Measurements from ENCODE around the gene DNPH1. TPM values are rescaled to one million over a fixed set of nuclear protein-coding genes. Genes with fewer than 3 reads are reported as not detected.

Gene DNPH1
- total RNA-seq, 3 donors from 2014 or later: 42.7 to 69.0 (median 45.7) TPM

DNA sequence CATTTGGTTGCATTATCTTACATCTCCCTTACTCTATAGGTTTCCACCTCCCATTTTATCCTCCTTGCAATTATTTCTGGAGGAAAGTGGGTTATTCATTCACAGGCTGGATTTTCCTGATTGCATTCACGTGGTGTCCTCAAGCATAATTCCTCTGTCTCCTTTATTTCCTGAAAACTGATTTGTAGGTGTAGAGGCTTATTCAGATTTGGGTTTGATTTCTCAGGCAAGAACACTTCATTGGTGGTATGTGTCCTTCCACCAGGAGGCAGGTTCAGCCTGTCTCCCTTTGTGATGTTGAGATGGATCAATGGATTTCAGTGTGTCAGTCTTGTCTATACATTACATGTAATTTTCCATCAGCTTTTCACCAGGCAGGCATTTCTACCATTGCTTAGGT, 17.3 kb downstream of the DNPH1 start:
- ATAC-seq (peak; percentile 77), DNase-seq (peak in 1 of 3 donors; percentile 54)
- intact Hi-C loops (cut with DNase I, micrococcal nuclease): no loop called here
- H3K4me3 ChIP-seq: no peak overlapping the region
- H3K4me1 ChIP-seq (ENCODE audit: low read depth): no peaks in the 10 kb centered on the region
- no peaks in the 10 kb centered on the region for H3K36me3 ChIP-seq (ENCODE audit: low read depth)
- no peaks in the 10 kb centered on the region for H3K9me3 ChIP-seq
- TF ChIP-seq, protein P1, sequence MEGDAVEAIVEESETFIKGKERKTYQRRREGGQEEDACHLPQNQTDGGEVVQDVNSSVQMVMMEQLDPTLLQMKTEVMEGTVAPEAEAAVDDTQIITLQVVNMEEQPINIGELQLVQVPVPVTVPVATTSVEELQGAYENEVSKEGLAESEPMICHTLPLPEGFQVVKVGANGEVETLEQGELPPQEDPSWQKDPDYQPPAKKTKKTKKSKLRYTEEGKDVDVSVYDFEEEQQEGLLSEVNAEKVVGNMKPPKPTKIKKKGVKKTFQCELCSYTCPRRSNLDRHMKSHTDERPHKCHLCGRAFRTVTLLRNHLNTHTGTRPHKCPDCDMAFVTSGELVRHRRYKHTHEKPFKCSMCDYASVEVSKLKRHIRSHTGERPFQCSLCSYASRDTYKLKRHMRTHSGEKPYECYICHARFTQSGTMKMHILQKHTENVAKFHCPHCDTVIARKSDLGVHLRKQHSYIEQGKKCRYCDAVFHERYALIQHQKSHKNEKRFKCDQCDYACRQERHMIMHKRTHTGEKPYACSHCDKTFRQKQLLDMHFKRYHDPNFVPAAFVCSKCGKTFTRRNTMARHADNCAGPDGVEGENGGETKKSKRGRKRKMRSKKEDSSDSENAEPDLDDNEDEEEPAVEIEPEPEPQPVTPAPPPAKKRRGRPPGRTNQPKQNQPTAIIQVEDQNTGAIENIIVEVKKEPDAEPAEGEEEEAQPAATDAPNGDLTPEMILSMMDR (IDR thresholded peaks at IDR 0.05): no peak

DNA sequence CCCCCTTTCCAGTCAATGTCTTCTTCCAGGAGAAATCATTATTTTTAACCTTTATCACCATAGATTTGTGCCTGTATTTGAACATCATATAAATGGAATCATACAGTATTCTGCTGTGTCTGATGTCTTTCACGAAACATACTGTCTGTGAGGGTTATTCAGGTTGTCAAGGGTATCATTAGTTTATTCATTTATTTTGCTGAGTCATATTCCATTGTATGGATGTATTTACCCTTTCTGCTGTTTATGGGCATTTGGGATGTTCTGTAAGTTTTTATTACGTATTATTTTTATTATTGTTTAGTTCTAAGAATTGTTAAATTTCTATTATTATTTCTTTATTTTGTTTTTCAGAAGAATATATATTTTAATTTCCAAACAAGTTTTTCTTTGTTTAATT, 22.0 kb downstream of the DNPH1 start:
- H3K4me3 ChIP-seq: no peak overlapping the region
- no peaks in the 10 kb centered on the region for H3K4me1 ChIP-seq (ENCODE audit: low read depth)
- H3K9me3 ChIP-seq: no peaks in the 10 kb centered on the region
- no peaks in the 10 kb centered on the region for H3K36me3 ChIP-seq (ENCODE audit: low read depth)
- ATAC-seq (no peak), DNase-seq (no peak)
- TF ChIP-seq, protein P1 (IDR thresholded peaks at IDR 0.05): no peak
- intact Hi-C loops (cut with DNase I, micrococcal nuclease): no loop called here

DNA sequence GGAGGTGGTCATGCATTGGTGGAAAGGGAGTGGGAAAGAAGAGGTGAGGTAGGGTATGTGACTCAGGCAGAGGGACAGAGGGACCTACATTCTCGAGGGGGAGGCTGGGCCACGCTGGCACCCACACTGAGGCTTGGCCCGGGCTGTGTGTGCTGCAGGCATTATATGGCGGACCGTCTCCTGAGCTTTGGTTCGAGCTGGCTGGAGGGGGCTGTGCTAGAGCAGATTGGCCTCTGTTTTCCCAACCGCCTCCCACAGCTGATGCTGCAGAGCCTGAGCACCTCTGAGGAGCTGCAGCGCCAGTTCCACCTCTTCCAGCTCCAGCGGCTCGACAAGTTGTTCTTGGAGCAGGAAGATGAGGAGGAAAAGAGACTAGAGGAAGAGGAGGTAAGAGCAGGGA, 23.4 kb downstream of the DNPH1 start:
- H3K4me3 ChIP-seq: no peak overlapping the region
- no peaks in the 10 kb centered on the region for H3K9me3 ChIP-seq
- H3K4me1 ChIP-seq (ENCODE audit: low read depth): no peaks in the 10 kb centered on the region
- TF ChIP-seq, protein P1 (IDR thresholded peaks at IDR 0.05): no peak
- no peak for ATAC-seq
- intact Hi-C loops (cut with DNase I, micrococcal nuclease): no loop called here
- H3K36me3 ChIP-seq (ENCODE audit: low read depth): no peaks in the 10 kb centered on the region
- DNase-seq: no peak

DNA sequence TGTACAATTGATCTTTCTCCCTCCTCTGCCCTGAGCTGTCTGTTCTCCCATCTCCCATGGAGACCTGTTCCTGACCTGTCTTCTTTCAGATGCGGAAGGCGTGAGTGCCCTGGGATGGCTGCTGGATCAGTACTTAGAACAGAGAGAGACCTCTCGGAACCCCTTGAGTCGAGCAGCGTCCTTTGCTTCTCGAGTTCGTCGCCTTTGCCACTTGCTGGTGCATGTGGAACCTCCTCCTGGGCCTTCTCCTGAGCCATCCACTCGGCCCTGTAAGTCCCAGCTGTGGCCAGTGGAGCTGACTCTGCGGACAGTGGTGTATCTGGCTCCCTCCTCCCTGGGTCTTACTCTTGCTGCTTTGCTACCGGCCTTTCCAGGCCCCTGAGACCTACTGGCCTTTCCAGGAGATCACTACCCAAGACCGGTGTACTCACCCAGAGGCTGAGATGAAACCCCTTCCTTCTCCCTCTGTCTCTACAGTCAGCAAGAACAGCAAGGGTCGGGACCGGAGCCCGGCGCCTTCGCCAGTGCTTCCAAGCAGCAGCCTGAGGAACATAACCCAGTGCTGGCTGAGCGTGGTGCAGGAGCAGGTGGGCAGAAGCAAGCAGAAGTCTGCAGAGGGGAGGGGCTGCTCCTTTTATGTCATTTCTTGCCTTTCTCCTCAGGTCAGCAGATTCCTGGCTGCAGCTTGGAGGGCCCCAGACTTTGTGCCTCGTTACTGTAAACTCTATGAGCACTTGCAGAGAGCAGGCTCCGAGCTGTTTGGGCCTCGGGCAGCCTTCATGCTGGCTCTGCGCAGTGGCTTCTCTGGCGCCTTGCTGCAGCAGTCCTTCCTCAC, 24.8 kb downstream of the DNPH1 start:
- no peaks in the 10 kb centered on the region for H3K36me3 ChIP-seq (ENCODE audit: low read depth)
- ATAC-seq: no peak
- no peak for DNase-seq
- intact Hi-C loops (cut with DNase I, micrococcal nuclease): no loop called here
- H3K9me3 ChIP-seq: no peaks in the 10 kb centered on the region
- H3K4me3 ChIP-seq: no peak overlapping the region
- no peaks in the 10 kb centered on the region for H3K4me1 ChIP-seq (ENCODE audit: low read depth)
- TF ChIP-seq, protein P1 (IDR thresholded peaks at IDR 0.05): no peak

DNA sequence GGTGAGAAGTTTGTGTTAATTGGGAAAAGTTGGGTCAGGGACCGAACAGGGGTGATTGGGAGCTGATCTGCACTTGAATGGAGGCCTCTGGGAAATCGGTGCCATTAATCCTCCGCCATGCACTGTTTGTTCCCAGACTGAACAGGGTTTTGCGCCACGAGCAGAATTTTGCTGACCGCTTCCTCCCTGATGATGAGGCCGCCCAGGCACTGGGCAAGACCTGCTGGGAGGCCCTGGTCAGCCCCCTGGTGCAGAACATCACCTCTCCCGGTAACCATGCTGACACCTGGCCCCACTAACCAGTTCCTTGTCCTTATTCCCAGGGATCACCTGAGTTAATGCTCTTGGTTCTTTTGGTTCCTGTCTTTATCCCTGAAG, 25.6 kb downstream of the DNPH1 start:
- Histone ChIP-seq H3K4me3 (no peak overlapping the region), H3K4me1 (ENCODE audit: low read depth) (no peaks in the 10 kb centered on the region), H3K36me3 (ENCODE audit: low read depth) (no peaks in the 10 kb centered on the region), H3K9me3 (no peaks in the 10 kb centered on the region)
- TF ChIP-seq, protein P1 (IDR thresholded peaks at IDR 0.05): no peak
- ATAC-seq: no peak
- DNase-seq: no peak
- intact Hi-C loops (cut with DNase I, micrococcal nuclease): no loop called here
